Measurements from ENCODE around the gene IFNA8. TPM values are rescaled to one million over a fixed set of nuclear protein-coding genes. Genes with fewer than 3 reads are reported as not detected.

IFNA8 gene
- total and polyA plus RNA-seq, 2 of the 8 experiments (the other 6 are each of a cell fraction or from before 2014, with no cell fraction given): not detected

DNA sequence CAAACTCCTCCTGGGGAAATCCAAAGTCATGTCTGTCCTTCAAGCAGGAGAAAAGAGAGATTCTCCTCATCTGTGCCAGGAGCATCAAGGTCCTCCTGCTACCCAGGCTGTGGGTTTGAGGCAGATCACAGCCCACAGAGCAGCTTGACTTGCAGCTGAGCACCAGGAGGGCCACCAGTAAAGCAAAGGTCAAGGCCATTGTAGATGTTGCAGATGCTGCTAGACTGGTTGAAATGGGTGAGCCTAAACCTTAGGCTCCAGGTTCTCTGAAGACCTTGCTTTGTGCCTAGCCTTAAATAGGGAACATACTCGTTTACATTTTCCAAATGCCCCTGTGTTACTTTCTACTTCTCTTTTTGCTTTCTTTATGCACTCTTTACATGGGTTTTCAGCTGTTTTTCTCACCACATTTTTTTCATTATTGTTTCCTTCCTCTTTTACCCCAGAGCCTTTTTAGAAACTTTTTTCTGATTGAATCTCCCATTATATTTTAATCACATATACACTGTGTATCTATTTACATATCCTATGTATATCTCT lies 23.7 kb upstream of the IFNA8 start, which contains the start of gene IFNA2 (continued):
- TF ChIP-seq, protein P1, sequence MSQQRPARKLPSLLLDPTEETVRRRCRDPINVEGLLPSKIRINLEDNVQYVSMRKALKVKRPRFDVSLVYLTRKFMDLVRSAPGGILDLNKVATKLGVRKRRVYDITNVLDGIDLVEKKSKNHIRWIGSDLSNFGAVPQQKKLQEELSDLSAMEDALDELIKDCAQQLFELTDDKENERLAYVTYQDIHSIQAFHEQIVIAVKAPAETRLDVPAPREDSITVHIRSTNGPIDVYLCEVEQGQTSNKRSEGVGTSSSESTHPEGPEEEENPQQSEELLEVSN (IDR thresholded peaks at IDR 0.05): no peak
- no peak for TF ChIP-seq SP4 (IDR thresholded peaks at IDR 0.05; ENCODE audit: low read length)
- TF ChIP-seq SIN3A (conservative IDR thresholded peaks at IDR 0.05 in 1 of 2, IDR thresholded peaks at IDR 0.05 in 1 of 2; ENCODE audit: low read depth in 1 of 2, low read length in 2 of 2): no peak

Data from H1 (cell line).